ENCODE data around the gene SASH1. TPM values are rescaled to one million over a fixed set of nuclear protein-coding genes. Genes with fewer than 3 reads are reported as not detected.

SASH1 gene
- polyA plus RNA-seq, 1 experiment, result 27.0 TPM

GRCh38 chr6:148596891-148597455 lies 254.3 kb downstream of the SASH1 start:
- Histone ChIP-seq H3K4me3 (ENCODE audit: low read depth, low read length) (no peak overlapping the region), H3K27me3 (ENCODE audit: control insufficient read depth, insufficient read depth, low read length) (no peaks in the 10 kb centered on the region), H3K9me3 (ENCODE audit: control insufficient read depth, insufficient read depth, low read length) (no peaks in the 10 kb centered on the region; the same call in 1 of the 2 replicates), H3K27ac (ENCODE audit: low read depth, low read length) (no peak overlapping the region)
- no peak for TF ChIP-seq CTCF (IDR thresholded peaks at IDR 0.05; ENCODE audit: low read depth, low read length)
- CTCF ChIA-PET, result interaction anchor here (0.5 to 1.3 kb wide), 4 partner anchors 12 to 244 kb away, joined by 3 to 6 read pairs (median 4); no protein-coding TSS in a partner anchor
- DNase-seq (ENCODE audit: low read depth, low spot score), result no peak
- POLR2A ChIA-PET, result no interaction called here

GRCh38 chr6:148598724-148599123 lies 256.1 kb downstream of the SASH1 start:
- POLR2A ChIA-PET, result no interaction called here
- H3K27ac ChIP-seq (ENCODE audit: low read depth, low read length), result no peak overlapping the region
- no peaks in the 10 kb centered on the region; the same call in 1 of the 2 replicates for H3K9me3 ChIP-seq (ENCODE audit: control insufficient read depth, insufficient read depth, low read length)
- TF ChIP-seq CTCF (IDR thresholded peaks at IDR 0.05; ENCODE audit: low read depth, low read length), result no peak
- no peaks in the 10 kb centered on the region for H3K27me3 ChIP-seq (ENCODE audit: control insufficient read depth, insufficient read depth, low read length)
- H3K4me3 ChIP-seq (ENCODE audit: low read depth, low read length), result no peak overlapping the region
- CTCF ChIA-PET, result interaction anchor here (0.6 to 2.4 kb wide), 4 partner anchors 10 to 430 kb away, joined by 4 to 9 read pairs (median 4); no protein-coding TSS in a partner anchor
- DNase-seq (ENCODE audit: low read depth, low spot score), result no peak

GRCh38 chr6:148599967-148600426 lies 257.4 kb downstream of the SASH1 start:
- ChIA-PET CTCF (interaction anchor here (2.4 kb wide), 1 partner anchor 22 kb away, joined by 9 read pairs; no protein-coding TSS in a partner anchor), POLR2A (no interaction called here)
- H3K9me3 ChIP-seq (ENCODE audit: control insufficient read depth, insufficient read depth, low read length), result no peaks in the 10 kb centered on the region; the same call in 1 of the 2 replicates
- no peak overlapping the region for H3K27ac ChIP-seq (ENCODE audit: low read depth, low read length)
- TF ChIP-seq CTCF (IDR thresholded peaks at IDR 0.05; ENCODE audit: low read depth, low read length), result no peak
- H3K4me3 ChIP-seq (ENCODE audit: low read depth, low read length), result no peak overlapping the region
- no peaks in the 10 kb centered on the region for H3K27me3 ChIP-seq (ENCODE audit: control insufficient read depth, insufficient read depth, low read length)
- DNase-seq (ENCODE audit: low read depth, low spot score), result peak; percentile 26

Small RNAs within 50 kb of the gene (small RNA-seq; reads per million reads assigned to genes)
- gene SNRPEP6 (ENCODE audit: insufficient read length, low read depth), result not detected
